Measurements from ENCODE around the gene CR1. TPM values are rescaled to one million over a fixed set of nuclear protein-coding genes. Genes with fewer than 3 reads are reported as not detected.
"Not testable (repeated sequence)": the region's sequence is repeated elsewhere in the genome, so short reads cannot be mapped to it uniquely, and the experiment has no call there.

CR1 gene
- total RNA-seq, 1 donor from 2014 or later: not detected

DNA sequence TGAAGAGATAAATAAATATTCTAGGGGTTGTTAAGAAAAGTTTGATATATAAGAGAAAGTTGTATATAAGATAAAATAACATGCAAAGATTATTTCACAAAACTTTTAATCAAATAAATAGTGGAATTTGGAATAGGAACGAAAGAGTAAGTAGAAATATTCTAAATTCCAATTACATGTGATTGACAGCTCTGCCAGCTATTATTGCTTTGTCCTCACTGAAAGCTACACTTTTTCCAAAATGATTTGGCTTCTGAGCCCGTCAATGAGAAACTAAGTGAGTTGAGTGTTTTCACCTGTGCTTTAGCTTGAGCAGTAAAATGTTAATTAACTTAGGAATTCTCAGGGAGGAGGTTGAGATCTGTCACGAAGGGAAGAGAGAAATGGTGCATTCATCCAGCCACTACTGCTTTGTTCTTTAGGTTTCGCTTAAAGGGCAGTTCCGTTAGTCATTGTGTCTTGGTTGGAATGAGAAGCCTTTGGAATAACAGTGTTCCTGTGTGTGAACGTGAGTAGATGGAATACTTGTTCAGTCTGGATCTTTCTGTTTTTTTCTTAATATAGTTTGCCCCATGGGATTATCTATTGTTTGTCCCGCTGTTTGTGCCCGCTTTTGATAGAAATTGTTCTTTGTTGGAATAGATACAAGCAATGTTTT, 85.7 kb downstream of the CR1 start:
- DNase-seq (ENCODE audit: low read depth): no peak

DNA sequence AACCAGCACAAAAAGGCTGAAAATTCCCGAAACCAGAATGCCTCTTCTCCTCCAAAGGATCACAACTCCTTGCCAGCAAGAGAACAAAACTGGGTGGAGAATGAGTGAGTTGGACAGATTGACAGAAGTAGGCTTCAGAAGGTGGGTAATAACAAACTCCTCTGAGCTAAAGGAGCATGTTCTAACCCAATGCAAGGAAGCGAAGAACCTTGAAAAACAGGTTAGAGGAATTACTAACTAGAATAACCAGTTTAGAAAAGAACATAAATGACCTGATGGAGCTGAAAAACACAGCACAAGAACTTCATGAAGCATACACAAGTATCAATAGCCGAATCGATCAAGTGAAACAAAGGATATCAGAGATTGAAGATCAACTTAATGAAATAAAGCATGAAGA, 93.5 kb downstream of the CR1 start:
- DNase-seq (ENCODE audit: low read depth): not testable (repeated sequence)

DNA sequence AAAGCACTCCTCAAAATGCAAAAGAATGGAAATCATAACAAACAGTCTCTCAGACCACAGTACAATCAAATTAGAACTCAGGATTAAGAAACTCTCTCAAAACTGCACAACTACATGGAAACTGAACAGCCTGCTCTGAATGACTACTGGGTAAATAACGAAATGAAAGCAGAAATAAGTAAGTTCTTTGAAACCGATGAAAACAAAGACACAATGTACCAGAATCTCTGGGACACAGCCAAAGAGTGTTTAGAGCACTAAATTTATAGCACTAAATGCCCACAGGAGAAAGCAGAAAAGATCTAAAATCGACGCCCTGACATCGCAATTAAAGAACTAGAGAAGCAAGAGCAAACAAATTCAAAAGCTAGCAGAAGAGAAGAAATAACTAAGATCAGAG, 95.2 kb downstream of the CR1 start:
- DNase-seq (ENCODE audit: low read depth): not testable (repeated sequence)

DNA sequence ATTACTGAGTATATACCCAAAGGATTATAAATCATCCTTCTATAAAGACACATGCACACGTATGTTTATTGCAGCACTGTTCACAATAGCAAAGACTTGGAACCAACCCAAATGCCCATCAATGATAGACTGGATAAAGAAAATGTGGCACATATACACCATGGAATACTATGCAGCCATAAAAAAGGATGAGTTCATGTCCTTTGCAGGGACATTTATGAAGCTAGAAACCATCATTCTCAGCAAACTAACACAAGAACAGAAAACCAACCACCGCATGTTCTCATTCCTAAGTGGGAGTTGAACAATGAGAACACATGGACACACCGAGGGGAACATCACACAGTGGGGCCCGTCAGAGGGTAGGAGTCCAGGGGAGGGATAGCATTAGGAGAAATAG, 98.1 kb downstream of the CR1 start:
- DNase-seq (ENCODE audit: low read depth): not testable (repeated sequence)

DNA sequence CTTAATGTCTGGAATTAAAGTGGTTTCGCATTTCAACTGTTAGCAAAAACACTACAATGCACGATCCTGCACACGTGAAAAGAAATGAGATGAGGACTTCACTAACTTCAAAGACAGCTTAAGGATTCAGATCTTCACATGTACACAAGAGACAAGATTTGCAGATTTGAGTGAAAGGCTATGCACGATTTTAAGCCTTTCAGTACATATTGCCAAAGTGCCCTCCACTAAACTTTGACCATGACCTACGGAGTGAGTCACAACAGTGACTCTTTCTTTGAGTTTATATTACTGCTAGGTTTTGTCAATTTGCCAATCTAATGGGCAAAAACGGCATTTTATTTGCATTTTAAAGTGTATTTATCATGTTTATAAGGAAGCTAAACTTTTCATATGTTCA, 107.8 kb downstream of the CR1 start:
- DNase-seq (ENCODE audit: low read depth): no peak

DNA sequence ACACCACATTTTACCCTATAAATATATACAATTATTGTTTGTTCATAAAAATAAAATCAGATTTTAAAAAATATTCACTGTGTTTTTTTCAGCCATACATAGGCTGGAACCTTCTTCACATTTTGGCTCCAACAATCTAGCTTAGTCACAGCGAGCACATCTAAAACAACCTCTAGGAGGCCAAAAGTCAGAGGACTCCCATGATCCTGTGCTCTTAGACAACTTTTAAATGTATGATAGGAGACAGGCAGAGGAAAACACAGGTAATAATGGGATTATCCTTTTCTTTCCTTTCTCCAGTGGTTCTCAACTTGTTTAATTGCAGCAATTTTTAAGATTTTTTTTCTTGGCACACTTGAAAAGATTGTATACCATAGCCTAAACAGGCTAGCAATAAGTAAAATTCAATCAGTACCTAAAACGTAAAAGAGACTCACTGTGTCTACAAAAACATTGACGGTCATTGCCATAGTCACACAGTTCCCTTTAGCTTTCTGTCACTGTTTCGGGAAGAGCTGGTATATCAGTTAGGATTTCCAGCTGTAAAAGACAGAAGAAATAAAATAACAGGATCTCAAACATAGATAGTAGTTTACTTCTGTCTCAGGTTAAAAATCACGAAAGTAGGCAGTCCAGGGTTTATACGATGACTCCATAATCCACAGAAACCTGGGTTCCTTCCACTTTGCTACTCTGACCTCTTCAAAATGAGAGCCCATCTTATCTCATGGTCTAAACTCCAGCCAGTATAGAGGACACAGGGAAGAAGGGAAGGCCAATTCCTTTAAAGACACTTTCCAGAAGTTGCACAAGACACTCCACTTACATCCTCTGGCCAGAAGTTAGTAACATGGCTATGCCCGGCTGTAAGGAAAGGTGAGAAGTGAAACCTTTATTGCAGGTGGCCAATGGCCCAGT, 109.7 kb downstream of the CR1 start:
- DNase-seq (ENCODE audit: low read depth): no peak

DNA sequence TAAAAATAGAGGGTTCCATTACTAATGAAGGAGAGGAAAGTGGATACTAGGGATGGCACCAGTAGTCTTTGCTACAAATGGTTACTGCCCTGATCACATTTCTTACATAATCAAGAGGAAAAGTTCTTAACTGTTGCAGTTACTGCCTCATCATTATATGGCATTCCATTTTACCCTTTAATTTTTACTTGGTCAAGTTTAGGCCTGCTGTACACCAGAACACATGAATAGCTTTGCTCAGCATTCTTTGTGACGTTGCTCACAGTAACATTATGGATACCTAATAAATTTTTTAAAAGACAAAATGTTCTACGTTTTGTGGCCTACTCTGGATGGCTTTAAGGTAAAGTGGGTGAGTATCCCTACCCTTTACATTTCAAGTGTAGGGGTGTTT, 110.4 kb downstream of the CR1 start:
- DNase-seq (ENCODE audit: low read depth): no peak

DNA sequence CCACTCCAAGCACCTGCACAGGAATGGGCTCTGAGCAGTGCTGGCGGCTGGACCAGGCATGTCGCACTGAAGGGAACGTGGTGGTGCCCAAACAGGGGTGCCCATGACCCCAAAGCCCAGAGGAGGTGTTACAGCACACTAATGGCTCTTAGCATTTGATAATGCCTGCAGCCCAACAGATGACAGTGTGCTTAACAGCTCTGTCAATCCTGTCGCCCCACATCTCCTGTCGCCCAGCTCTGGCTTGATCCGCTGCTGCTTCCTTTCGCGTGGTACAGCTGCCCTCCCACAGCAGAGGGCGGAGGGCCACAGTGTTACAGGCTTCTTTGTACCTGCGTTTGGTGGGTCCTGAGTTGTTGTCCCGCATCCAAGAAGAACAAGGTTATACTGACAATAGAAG, 116.8 kb downstream of the CR1 start:
- no peak for DNase-seq (ENCODE audit: low read depth)

DNA sequence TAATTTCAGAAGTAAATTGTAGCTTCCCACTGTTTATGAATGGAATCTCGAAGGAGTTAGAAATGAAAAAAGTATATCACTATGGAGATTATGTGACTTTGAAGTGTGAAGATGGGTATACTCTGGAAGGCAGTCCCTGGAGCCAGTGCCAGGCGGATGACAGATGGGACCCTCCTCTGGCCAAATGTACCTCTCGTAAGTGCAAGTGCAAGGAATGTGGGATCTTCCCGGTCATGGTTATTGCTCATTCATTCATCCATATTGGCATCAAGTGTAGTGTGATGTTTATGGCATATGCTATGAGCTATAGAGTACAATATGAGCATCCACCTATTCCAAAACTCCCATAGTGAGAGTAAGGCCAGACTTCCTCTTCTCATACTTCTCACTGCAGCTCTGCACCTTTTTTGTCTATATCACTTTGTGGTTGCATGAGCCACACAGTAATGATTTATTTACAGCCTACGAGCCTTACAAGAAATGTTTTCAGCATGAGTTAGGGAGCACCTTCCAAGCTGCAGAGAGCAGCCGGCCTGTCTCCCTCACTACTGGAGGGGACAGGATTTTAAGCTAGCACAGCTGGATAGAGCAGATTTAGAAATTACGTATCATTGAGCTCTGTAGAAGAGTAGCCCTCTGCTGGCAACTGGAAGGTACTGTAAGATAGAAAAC, 124.0 kb downstream of the CR1 start:
- peak; percentile 69 for DNase-seq (ENCODE audit: low read depth)

DNA sequence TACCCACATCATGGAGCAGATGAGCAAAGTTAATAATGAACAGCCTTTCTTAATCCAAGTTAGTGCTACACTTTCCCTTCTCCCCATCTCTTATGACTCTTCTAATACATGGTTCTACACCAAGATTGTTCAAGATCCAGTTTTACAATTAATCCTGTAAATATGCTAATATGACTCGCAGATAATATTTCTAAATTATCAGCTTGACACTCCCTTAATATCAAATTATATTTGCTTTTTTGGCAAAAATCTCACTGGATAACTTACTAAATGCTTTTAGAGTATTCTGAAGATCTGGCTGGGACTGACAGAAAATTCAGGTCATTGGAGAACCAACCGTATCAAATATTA, 124.6 kb downstream of the CR1 start:
- no peak for DNase-seq (ENCODE audit: low read depth)

DNA sequence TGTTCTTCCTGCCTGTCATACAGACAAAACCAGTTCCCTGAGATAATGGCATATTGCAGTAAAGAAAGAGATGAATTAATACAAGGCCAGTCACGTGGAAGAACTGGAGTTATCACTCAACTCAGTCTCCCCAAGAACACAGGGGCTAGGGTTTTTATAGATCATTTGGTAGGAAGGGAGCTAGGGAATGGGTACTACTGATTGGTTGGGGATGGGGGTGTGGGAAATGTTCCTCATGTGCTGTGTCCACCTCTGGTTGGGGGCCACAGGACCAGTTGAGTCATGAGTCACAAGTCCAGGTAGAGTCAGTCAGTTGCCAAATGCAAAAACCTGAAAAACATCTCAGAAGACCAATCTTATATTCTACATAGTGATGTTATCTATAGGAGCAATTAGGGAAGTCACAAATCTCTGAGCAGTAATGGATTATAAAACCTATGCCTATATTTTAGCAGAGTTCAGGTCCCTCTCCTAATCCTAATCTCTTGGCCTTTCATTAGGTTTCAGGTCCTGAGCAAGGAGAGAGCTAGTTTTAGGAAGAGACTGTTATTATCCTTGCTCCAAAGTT, 129.6 kb downstream of the CR1 start:
- DNase-seq (ENCODE audit: low read depth): not testable (repeated sequence)

DNA sequence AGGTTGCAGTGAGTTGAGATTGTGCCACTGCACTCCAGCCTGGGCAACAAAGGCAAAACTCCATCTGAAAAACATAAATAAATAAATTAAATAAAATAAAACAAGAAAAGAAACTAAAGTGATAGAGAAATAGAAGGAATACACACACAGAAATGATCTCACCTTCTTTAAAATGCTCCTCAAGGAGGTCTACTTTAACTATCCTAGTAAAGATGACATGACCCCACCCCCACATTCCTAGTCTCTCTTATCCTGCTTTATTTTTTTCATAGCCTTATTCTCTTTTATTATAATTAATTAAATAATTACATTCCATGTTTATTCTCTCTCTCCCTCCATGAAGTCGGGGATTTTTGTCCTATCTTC, 131.0 kb downstream of the CR1 start:
- DNase-seq (ENCODE audit: low read depth): no peak

DNA sequence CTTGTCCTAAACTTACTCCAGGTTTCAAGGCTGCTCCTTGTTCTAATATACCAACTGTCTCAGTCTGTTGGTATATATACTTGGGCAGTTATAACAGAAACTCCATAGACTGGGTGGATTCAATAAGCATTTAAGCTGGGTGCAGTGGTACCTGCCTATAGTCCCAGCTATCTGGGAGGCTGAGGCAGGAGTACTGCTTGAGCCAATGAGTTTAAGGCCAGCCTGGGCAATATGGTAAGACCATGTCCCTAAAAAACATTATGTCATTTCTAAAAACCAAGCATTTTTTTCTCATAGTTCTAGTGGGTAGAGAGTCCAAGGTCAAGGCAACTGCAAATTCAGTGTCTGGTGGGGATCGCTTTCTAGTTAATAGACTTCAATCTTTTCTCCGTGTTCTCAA, 131.5 kb downstream of the CR1 start:
- DNase-seq (ENCODE audit: low read depth): no peak

DNA sequence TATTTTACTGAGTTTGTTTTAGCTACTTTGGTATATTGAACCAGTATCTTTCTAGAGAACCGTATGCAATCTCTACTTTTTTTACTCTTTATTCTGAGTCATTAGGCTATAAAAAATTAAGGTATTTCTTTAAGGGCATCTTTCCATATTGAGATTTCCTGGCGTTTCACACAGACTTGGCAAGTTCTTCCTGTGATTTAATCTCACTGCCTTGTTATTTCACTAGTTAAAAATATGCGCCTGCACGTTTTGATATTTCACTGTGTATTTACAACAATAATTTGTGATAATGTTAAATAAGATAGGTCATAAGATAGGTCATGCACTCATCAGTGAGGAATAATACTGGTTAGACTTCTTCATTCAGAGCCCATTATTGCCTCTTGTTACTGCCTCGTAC, 132.8 kb downstream of the CR1 start:
- DNase-seq (ENCODE audit: low read depth): no peak

DNA sequence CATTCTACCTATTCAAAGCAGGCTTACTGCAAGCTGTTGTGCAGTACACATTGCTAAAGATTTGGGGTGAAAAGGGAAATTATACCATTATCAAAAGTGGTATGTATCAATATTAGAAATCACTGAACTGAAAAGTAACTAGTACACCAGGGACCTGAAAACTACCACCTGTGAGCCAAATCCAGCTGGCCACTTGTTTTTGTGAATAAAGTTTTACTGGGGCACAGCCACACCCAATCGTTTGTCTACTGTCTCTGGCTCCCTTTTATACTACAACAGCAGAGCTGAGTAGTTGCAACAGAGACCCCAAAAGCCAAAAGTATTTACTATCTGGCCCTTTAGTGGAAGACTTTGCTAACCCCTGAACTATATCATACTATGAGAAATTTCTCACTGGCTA, 135.2 kb downstream of the CR1 start:
- no peak for DNase-seq (ENCODE audit: low read depth)

DNA sequence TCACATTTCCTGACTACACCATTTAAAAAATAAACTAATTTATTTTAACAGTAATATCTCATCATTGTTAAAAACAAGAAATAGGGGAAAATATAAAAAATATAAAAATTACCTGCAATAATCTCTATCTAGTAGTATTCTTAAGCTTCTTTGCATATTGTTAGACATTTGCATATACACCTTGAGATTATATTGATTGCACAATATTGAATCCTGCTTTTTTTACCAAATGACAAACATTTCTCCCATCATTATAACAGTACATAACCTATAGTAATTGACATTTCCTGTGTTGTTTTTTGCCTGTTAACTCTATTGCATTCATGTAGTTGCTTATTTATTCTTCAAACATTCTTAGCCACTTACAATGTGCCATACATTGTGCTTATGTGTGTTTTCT, 137.3 kb downstream of the CR1 start:
- no peak for DNase-seq (ENCODE audit: low read depth)

DNA sequence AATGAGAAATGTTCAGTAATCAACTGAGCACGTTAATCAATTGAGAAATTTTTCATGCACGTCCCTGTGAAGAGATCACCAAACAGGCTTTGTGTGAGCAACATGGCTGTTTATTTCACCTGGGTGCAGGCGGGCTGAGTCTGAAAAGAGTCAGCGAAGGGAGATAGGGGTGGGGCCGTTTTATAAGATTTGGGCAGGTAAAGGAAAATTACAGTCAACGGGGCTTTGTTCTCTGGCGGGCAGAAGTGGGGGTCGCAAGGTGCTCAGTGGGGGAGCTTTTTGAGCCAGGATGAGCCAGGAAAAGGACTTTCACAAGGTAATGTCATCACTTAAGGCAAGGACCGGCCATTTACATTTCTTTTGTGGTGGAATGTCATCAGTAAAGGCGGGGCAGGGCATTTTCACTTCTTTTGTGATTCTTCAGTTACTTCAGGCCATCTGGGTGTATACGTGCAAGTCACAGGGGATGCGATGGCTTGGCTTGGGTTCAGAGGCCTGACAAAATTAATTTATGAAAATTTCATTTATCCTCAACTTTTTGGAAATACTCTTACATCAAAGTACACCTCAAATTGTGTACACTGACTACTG, 137.8 kb downstream of the CR1 start:
- not testable (repeated sequence) for DNase-seq (ENCODE audit: low read depth)

DNA sequence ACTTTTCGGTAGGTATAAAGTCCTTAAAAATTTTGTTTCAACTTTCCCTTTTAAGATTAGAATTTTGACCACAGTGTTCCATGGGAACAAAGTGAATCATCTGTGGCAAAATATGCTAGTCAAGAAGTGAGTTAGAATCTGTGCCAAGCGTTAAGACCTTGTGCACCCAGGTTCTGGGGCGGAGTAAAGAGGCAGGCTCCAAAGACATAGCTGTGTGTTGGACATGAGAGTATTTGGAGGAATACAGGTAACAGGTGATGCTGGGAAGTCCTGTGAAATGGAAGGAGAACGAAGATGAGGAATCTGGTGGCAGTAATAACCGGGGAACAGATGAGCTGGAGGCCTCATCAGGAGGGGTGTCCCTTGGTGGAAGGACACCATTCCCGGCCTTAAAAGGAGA, 138.3 kb downstream of the CR1 start:
- DNase-seq (ENCODE audit: low read depth): not testable (repeated sequence)

DNA sequence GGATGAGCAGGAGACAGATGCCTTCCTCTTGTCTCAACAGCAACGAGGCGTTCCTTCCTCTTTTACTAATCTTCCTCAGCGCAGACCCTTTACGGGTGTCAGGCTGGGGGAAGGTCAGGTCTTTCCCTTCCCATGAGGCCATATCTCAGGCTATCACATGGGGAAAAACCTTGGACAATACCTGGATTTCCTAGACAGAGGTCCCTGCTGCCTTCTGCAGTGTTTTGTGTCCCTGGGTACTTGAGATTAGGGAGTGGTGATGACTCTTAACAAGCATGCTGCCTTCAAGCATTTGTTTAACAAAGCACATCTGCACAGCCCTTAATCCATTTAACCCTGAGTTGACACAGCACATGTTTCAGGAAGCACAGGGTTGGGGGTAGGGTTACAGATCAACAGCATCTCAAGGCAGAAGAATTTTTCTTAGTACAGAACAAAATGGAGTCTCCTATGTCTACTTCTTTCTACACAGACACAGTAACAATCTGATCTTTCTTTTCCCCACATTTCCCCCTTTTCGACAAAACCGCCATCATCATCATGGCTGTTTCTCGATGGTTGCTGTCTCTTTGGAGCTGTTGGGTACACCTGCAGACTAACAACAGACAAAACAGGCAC, 139.7 kb downstream of the CR1 start:
- DNase-seq (ENCODE audit: low read depth): not testable (repeated sequence)

DNA sequence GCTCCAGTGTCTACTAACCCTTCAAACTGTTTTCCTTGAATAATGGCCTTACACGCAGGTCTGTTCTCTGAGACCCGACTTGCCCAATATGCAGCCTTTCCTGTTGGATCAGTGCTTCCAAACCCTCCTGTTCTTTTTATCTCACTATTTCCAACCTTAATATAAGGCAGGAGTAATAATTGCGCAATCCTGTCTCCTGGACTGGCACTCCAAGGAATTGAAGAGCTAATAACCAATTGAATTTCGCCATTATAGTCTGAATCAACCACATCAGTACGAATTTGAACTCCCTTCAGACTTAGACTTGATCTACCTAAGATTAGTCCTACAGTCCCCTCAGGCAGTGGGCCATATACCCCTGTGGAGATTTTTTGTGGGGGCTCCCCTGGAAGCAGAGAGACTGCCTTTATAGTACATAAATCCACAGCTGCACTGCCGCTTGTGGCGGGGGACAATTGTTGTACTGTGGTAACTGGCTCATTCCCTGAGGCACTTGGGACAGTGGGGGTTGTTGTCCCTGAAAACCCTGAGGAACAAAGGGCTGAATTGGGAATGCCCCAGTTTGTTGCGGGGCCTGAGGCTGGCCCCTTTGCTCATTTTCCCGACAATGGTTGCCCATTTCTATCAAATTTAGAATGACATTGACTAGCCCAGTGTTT, 142.7 kb downstream of the CR1 start:
- DNase-seq (ENCODE audit: low read depth): not testable (repeated sequence)

DNA sequence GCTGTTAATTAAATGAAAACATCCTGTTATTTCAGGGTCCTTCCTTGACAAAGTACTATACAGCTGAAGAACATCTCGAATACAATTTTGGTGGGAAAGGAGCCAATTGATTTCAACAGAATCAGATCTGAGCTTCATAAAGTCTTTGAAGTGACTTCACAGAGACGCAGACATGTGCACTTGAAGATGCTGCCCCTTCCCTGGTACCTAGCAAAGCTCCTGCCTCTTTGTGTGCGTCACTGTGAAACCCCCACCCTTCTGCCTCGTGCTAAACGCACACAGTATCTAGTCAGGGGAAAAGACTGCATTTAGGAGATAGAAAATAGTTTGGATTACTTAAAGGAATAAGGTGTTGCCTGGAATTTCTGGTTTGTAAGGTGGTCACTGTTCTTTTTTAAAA, 143.4 kb downstream of the CR1 start:
- DNase-seq (ENCODE audit: low read depth): not testable (repeated sequence)
